Measurements from ENCODE around the gene RALB.

- TF ChIP-seq USF1 (IDR thresholded peaks at IDR 0.05) (no peak), CEBPB (IDR thresholded peaks at IDR 0.05) (no peak), YY1 (IDR thresholded peaks at IDR 0.05; ENCODE audit: low read depth) (no peak), CREB1 (IDR thresholded peaks at IDR 0.05; ENCODE audit: low read depth) (no peak), TCF12 (IDR thresholded peaks at IDR 0.05; ENCODE audit: low read depth) (no peak), TEAD4 (IDR thresholded peaks at IDR 0.05) (no peak)
These were observed 69.2 kb downstream of the RALB start for GRCh38 chr2:120321721-120322284.
